GM12878 (cell line): Measurements from ENCODE around the gene SPAG9. TPM values are rescaled to one million over a fixed set of nuclear protein-coding genes. Genes with fewer than 3 reads are reported as not detected.

Source experiments
- ATAC-seq: fragments of 200-7000 bp; cut with Tn5 transposase; 3 replicates; pipeline ENCODE4 v1.9.1; 2020; ENCODE audit warnings: mild to moderate bottlenecking, moderate library complexity
- BruUV-seq: library from RNA; stranded (reverse); fragments of 400-500 nt; replicated peaks from 2 replicates; lab custom pipeline; 2021; lab: Mats Ljungman, UMichigan
- CTCF ChIA-PET: fragments of 300-600 bp; sonication (Branson Sonifier 250); formaldehyde crosslinking; extraction: SDS; loops from one replicate; lab custom pipeline; 2021; ENCODE audit warnings: inconsistent platforms; lab: Yijun Ruan, JAX
- POLR2A ChIA-PET: fragments of 350-600 bp; formaldehyde crosslinking; extraction: SDS; loops from one replicate; lab custom pipeline; 2021; ENCODE audit warnings: inconsistent platforms; lab: Charles Lee
- RAD21 ChIA-PET: fragments of 300-600 bp; sonication (Branson Sonifier 250); formaldehyde crosslinking; loops from one replicate; lab custom pipeline; 2023; ENCODE audit warnings: antibody characterized with exemption; ENCODE audit not compliant: unreplicated experiment; lab: Charles Lee
- SMC1A ChIA-PET: fragments of 300-600 bp; sonication (Branson Sonifier 250); formaldehyde crosslinking; loops from one replicate; lab custom pipeline; 2023; ENCODE audit not compliant: unreplicated experiment, uncharacterized antibody; lab: Charles Lee
- DNase-seq: peaks from one replicate; pipeline ENCODE4 v3.0.0-alpha.2; 2011; ENCODE audit warnings: low read depth, low spot score
- FAIRE-seq: peaks from 3 replicates; lab custom pipeline; 2011; peaks lifted over from hg19 to GRCh38; lab: Jason Lieb, UNC
- H2AFZ ChIP-seq: 2 replicates; pipeline ENCODE4 v1.6.0; 2011; ENCODE audit warnings: low read depth, low read length, control low read depth; ENCODE audit not compliant: control insufficient read depth
- H3K27ac ChIP-seq: 2 replicates; pipeline ENCODE4 v1.5.1; 2011; ENCODE audit warnings: control low read depth; ENCODE audit not compliant: control insufficient read depth, insufficient read depth
- H3K27me3 ChIP-seq, 2 experiments: replicated peaks in 1 of 2; 2 replicates each; pipeline versions ENCODE4 v1.6.0 to v1.6.1; 2011; ENCODE audit warnings: low read length in 1 of 2; ENCODE audit not compliant: control insufficient read depth in 2 of 2, insufficient read depth in 2 of 2
- H3K36me3 ChIP-seq, 2 experiments: 2 replicates each; pipeline ENCODE4 v1.5.1; 2011; ENCODE audit warnings: low read length in 1 of 2; ENCODE audit not compliant: control insufficient read depth in 2 of 2, insufficient read depth in 2 of 2
- H3K4me1 ChIP-seq: 2 replicates; pipeline ENCODE4 v1.6.1; 2011; ENCODE audit warnings: mild to moderate bottlenecking, low read length, moderate library complexity, mixed read lengths; ENCODE audit not compliant: control insufficient read depth, insufficient read depth
- H3K4me2 ChIP-seq: 2 replicates; pipeline ENCODE4 v1.6.0; 2011; ENCODE audit warnings: control low read depth; ENCODE audit not compliant: control insufficient read depth, insufficient read depth
- H3K4me3 ChIP-seq: fragments of 200-600 bp; sonication (generic); 2 replicates; pipeline ENCODE4 v1.5.1; 2016
- H3K79me2 ChIP-seq: 2 replicates; pipeline ENCODE4 v1.6.0; 2011; ENCODE audit warnings: low read length; ENCODE audit not compliant: control insufficient read depth, insufficient read depth
- H3K9ac ChIP-seq: 2 replicates; pipeline ENCODE4 v1.8.0; 2011; ENCODE audit warnings: low read length, control low read depth, mixed read lengths; ENCODE audit not compliant: control insufficient read depth, insufficient read depth
- H3K9me3 ChIP-seq: replicated peaks from 3 replicates; pipeline ENCODE4 v1.5.1; 2011; ENCODE audit warnings: mild to moderate bottlenecking, low read length; ENCODE audit not compliant: control insufficient read depth, insufficient read depth
- H4K20me1 ChIP-seq: 2 replicates; pipeline ENCODE4 v1.6.0; 2011; ENCODE audit not compliant: control insufficient read depth, insufficient read depth
- BMI1 ChIP-seq: fragments of 450-650 bp; IDR thresholded peaks from 2 replicates; pipeline ENCODE4 v1.6.1; 2016; ENCODE audit warnings: mild to moderate bottlenecking, moderate library complexity, borderline replicate concordance
- CEBPB ChIP-seq, 2 experiments: fragments of 150-350 bp in 1 of 2; IDR thresholded peaks; 2 replicates each; pipeline ENCODE4 v1.6.1; 2012 to 2014; ENCODE audit warnings: low read depth in 2 of 2, low read length in 2 of 2, borderline replicate concordance in 1 of 2, inconsistent platforms in 1 of 2
- CREM ChIP-seq: IDR thresholded peaks from 2 replicates; pipeline ENCODE4 v1.6.1; 2014; ENCODE audit warnings: antibody characterized with exemption, low read depth
- DPF2 ChIP-seq: fragments of 450-650 bp; IDR thresholded peaks from 2 replicates; pipeline ENCODE4 v1.6.1; 2017; ENCODE audit warnings: mild to moderate bottlenecking
- EP300 ChIP-seq, 2 experiments: fragments of 150-350 bp in 1 of 2; IDR thresholded peaks; 2 replicates each; pipeline ENCODE4 v1.6.1; 2011 to 2012; ENCODE audit warnings: low read depth in 2 of 2, low read length in 2 of 2, borderline replicate concordance in 1 of 2, improper control_type of control experiment in 1 of 2, inconsistent platforms in 1 of 2; ENCODE audit not compliant: control insufficient read depth in 1 of 2
- IKZF2 ChIP-seq, 2 experiments: fragments of 450-650 bp; IDR thresholded peaks; 2 replicates each; pipeline ENCODE4 v1.6.1; 2017; ENCODE audit warnings: mild to moderate bottlenecking in 2 of 2, moderate library complexity in 2 of 2
- KAT2A ChIP-seq: conservative IDR thresholded peaks from 2 replicates; pipeline ENCODE4 v1.6.1; 2011; ENCODE audit warnings: low read depth, low read length; ENCODE audit not compliant: control insufficient read depth
- MYB ChIP-seq: fragments of 150-350 bp; IDR thresholded peaks from 2 replicates; pipeline ENCODE4 v1.6.1; 2014; ENCODE audit warnings: mild to moderate bottlenecking, low read depth, low read length, borderline replicate concordance
- POU2F2 ChIP-seq: IDR thresholded peaks from 3 replicates; pipeline ENCODE4 v1.6.1; 2011; ENCODE audit warnings: low read depth, mild to moderate bottlenecking, low read length, borderline replicate concordance
- RAD51 ChIP-seq: fragments of 450-650 bp; IDR thresholded peaks from 2 replicates; pipeline ENCODE4 v1.6.1; 2016; ENCODE audit warnings: moderate library complexity, mild to moderate bottlenecking, inconsistent platforms
- RUNX3 ChIP-seq: IDR thresholded peaks from 2 replicates; pipeline ENCODE4 v1.6.1; 2012; ENCODE audit warnings: low read length, inconsistent platforms
- TCF7 ChIP-seq: IDR thresholded peaks from 2 replicates; pipeline ENCODE4 v1.6.1; 2014; ENCODE audit warnings: antibody characterized with exemption, borderline replicate concordance
- ZBED1 ChIP-seq: IDR thresholded peaks from 2 replicates; pipeline ENCODE4 v1.6.1; 2016; ENCODE audit warnings: borderline replicate concordance
- WGBS: methylation state at CpG from one replicate; pipeline ENCODE4 v1.1.6; 2016; ENCODE audit warnings: low lambda C conversion rate; ENCODE audit not compliant: insufficient replicate concordance, insufficient coverage; ENCODE audit errors: missing lambda C conversion rate; 5-methylcytosine and 5-hydroxymethylcytosine counted together
- in situ Hi-C: fragments of 300-500 bp; cut with MboI; formaldehyde crosslinking; loops from 9 replicates; pipeline ENCODE4 v1.14.3; 2018; ENCODE audit warnings: mixed read lengths
- intact Hi-C: fragments of 100-400 bp; cut with micrococcal nuclease; formaldehyde crosslinking; loops from one replicate; pipeline ENCODE4 v1.14.2; 2022; ENCODE audit not compliant: unreplicated experiment
- polyA plus RNA-seq, 11 experiments: library from polyadenylated mRNA; depleted of rRNA in 4 of 11; unstranded in 6 of 11; stranded (reverse) in 5 of 11; fragments of >200 nt; fragmentation: Nextera tagmentation in 4 of 11; fragmentation: Illumina TruSeq in 1 of 11; extraction: Ambion mirVana in 4 of 11; extraction: Trizol in 1 of 11; gene quantifications; 1 replicate in 1 of 11; 2 replicates in 10 of 11; pipeline versions ENCODE4 v1.2.1 to v1.2.3, GENCODE V29; 2011 to 2016; ENCODE audit warnings: inconsistent platforms in 2 of 11, missing spikeins in 2 of 11, low read depth in 1 of 11
- total RNA-seq, 4 experiments: library from RNA; depleted of rRNA in 3 of 4; stranded (reverse); fragments of >200 nt in 3 of 4; fragmentation: Illumina TruSeq in 1 of 4; extraction: Trizol in 1 of 4; gene quantifications; 2 replicates each; pipeline versions ENCODE4 v1.2.1 to v1.2.3, GENCODE V29; 2013 to 2021
- TF ChIP-seq, protein P1 (sequence below): fragments of 450-650 bp; IDR thresholded peaks from 2 replicates; pipeline ENCODE4 v1.6.1; 2016; ENCODE audit warnings: mild to moderate bottlenecking
- TF ChIP-seq, protein P2 (sequence below): fragments of 450-650 bp; IDR thresholded peaks from 2 replicates; pipeline ENCODE4 v1.6.1; 2017; ENCODE audit warnings: antibody characterized with exemption, mild to moderate bottlenecking, moderate library complexity

SPAG9 gene
- total and polyA plus RNA-seq, 10 of the 15 experiments (the other 5 are each of a cell fraction or from before 2014, with no cell fraction given), result 6.6 to 42.0 (median 24.9) TPM

DNA sequence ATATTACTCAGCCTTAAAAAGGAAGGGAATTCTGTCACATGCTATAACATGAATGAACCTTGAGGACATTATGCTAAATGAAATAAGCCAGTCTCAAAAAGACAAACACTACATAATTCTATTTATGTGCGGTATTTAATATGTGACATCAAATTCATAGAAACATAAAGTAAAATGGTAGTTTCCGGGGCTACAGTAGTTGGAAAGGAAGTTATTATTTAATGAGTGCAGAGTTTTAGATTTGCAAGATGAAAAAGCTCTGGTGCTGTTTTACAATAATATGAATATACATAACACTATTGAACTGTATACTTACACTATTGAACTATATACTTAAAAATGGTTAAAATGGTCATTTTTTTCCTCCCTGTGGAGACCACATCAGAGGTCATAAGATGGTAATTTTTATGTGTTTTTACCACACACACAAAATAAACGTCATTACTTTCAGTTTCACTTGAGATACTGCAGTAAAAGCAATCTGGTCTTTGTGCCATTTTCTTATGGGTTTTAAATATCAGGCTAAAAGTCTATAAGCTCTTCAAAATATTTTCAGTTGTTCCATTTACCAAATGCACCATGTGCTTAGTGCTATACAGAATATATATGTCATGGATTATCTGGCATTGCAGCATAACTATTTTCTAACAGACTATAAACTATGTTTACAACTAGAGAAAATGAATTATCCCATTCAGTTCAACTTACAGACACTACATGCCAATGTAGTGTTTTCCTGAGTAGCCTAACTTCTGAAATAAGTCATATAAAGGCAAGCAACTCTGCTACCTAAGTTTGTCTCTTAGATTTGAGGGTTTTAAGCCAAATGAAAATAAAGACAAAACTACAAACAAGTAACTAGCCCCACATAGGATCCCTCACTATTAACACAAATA, 90.9 kb downstream of the SPAG9 start:
- H3K9me3 ChIP-seq, result no peaks in the 10 kb centered on the region
- H3K4me3 ChIP-seq, result no peak overlapping the region
- peaks cover 0 to 3% of the 10 kb centered on the region in 2 experiments; a peak in 2 of 4 replicates for H3K36me3 ChIP-seq
- no TSS peak for BruUV-seq
- H3K4me2 ChIP-seq, result peak overlapping the region; percentile 5
- DNase-seq (no peak), ATAC-seq (peak; percentile 87), FAIRE-seq (peak; percentile 62)
- no peaks in the 10 kb centered on the region for H3K79me2 ChIP-seq
- ChIA-PET SMC1A (interaction anchor here (0.6 to 6.7 kb wide), 8 partner anchors 9 to 123 kb away, joined by 3 to 52 read pairs (median 6); partner anchors contain the start of gene NME1), CTCF (interaction anchor here (1.2 to 9.7 kb wide), 6 partner anchors 12 to 123 kb away, joined by 3 to 73 read pairs (median 5); partner anchors contain the start of gene NME1), POLR2A (interaction anchor here (0.6 to 2.5 kb wide), 4 partner anchors 11 to 96 kb away, joined by 3 to 11 read pairs (median 8); no protein-coding TSS in a partner anchor), RAD21 (interaction anchor here (0.9 to 2.6 kb wide), 3 partner anchors 15 to 123 kb away, joined by 3 to 6 read pairs (median 3); partner anchors contain the start of gene NME1)
- no peak overlapping the region for H3K9ac ChIP-seq
- peak overlapping the region; percentile 28 for H2AFZ ChIP-seq
- H3K27ac ChIP-seq, result peak overlapping the region; percentile 51
- intact Hi-C loops, result no loop called here
- in situ Hi-C loops, result no loop called here
- H3K27me3 ChIP-seq, result no peaks in the 10 kb centered on the region
- H3K4me1 ChIP-seq, result peaks cover 5% of the 10 kb centered on the region
- H4K20me1 ChIP-seq, result no peaks in the 10 kb centered on the region
- WGBS, result 32% methylated on average over 3 of the region's 3 CpGs
- TF ChIP-seq RAD51 (no peak), ZBED1 (no peak), KAT2A (no peak), CEBPB (IDR thresholded peaks at IDR 0.05; ENCODE audit: borderline replicate concordance in 1 of 2, low read depth in 2 of 2, low read length in 2 of 2) (no peak), EP300 (IDR thresholded peaks at IDR 0.05; ENCODE audit: borderline replicate concordance in 1 of 2, control insufficient read depth in 1 of 2, low read depth in 2 of 2, low read length in 2 of 2) (0 out of 4 replicates have a peak, but pooled peaks of 1 of the 2 experiments have one; percentile 9), CREM (peak; percentile 60; the same call in 1 of the 2 replicates), POU2F2 (no peak), RUNX3 (peak; percentile 93), IKZF2 (IDR thresholded peaks at IDR 0.05) (no peak), DPF2 (no peak), MYB (no peak), TCF7 (peak; percentile 87), BMI1 (no peak)
- TF ChIP-seq, protein P1, sequence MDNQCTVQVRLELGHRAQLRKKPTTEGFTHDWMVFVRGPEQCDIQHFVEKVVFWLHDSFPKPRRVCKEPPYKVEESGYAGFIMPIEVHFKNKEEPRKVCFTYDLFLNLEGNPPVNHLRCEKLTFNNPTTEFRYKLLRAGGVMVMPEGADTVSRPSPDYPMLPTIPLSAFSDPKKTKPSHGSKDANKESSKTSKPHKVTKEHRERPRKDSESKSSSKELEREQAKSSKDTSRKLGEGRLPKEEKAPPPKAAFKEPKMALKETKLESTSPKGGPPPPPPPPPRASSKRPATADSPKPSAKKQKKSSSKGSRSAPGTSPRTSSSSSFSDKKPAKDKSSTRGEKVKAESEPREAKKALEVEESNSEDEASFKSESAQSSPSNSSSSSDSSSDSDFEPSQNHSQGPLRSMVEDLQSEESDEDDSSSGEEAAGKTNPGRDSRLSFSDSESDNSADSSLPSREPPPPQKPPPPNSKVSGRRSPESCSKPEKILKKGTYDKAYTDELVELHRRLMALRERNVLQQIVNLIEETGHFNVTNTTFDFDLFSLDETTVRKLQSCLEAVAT, result 0 out of 2 replicates have a peak, but pooled peaks have one; percentile 38
- TF ChIP-seq, protein P2, sequence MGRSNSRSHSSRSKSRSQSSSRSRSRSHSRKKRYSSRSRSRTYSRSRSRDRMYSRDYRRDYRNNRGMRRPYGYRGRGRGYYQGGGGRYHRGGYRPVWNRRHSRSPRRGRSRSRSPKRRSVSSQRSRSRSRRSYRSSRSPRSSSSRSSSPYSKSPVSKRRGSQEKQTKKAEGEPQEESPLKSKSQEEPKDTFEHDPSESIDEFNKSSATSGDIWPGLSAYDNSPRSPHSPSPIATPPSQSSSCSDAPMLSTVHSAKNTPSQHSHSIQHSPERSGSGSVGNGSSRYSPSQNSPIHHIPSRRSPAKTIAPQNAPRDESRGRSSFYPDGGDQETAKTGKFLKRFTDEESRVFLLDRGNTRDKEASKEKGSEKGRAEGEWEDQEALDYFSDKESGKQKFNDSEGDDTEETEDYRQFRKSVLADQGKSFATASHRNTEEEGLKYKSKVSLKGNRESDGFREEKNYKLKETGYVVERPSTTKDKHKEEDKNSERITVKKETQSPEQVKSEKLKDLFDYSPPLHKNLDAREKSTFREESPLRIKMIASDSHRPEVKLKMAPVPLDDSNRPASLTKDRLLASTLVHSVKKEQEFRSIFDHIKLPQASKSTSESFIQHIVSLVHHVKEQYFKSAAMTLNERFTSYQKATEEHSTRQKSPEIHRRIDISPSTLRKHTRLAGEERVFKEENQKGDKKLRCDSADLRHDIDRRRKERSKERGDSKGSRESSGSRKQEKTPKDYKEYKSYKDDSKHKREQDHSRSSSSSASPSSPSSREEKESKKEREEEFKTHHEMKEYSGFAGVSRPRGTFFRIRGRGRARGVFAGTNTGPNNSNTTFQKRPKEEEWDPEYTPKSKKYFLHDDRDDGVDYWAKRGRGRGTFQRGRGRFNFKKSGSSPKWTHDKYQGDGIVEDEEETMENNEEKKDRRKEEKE, result no peak
